Endothelial cell of umbilical vein (primary cell): ENCODE results near the gene CYGB. TPM values are rescaled to one million over a fixed set of nuclear protein-coding genes. Genes with fewer than 3 reads are reported as not detected.

Source experiments
- BruUV-seq: library from RNA; stranded (reverse); fragments of 400-500 nt; replicated peaks from 2 replicates; lab custom pipeline; 2021; lab: Mats Ljungman, UMichigan
- CTCF ChIA-PET: fragments of 300-600, 350-600 bp; sonication (Branson Sonifier 250); formaldehyde crosslinking; loops from one replicate; lab custom pipeline; 2021; ENCODE audit warnings: antibody characterized with exemption, inconsistent platforms; lab: Charles Lee
- POLR2A ChIA-PET: fragments of 300-600, 350-600 bp; sonication (Branson Sonifier 250); formaldehyde crosslinking; loops from one replicate; lab custom pipeline; 2021; ENCODE audit warnings: antibody characterized with exemption, inconsistent platforms; lab: Charles Lee
- DNase-seq: peaks from one replicate; pipeline ENCODE4 v3.0.0-alpha.2; 2011; ENCODE audit warnings: low read depth, low spot score
- FAIRE-seq: peaks from 2 replicates; lab custom pipeline; 2011; peaks lifted over from hg19 to GRCh38; lab: Jason Lieb, UNC
- H2AFZ ChIP-seq: 2 replicates; pipeline ENCODE4 v1.6.0; 2012; ENCODE audit warnings: low read depth, low read length, control low read depth, inconsistent platforms
- H3K27ac ChIP-seq: 2 replicates; pipeline ENCODE4 v1.5.1; 2011; ENCODE audit warnings: low read depth, mild to moderate bottlenecking, control low read depth, low read length, moderate library complexity; ENCODE audit not compliant: insufficient read depth
- H3K27me3 ChIP-seq, 2 experiments: 2 replicates each; pipeline versions ENCODE4 v1.6.0 to v1.6.1; 2011; ENCODE audit warnings: low read length in 2 of 2, mixed read lengths in 1 of 2; ENCODE audit not compliant: control insufficient read depth in 2 of 2, insufficient read depth in 2 of 2
- H3K36me3 ChIP-seq, 2 experiments: 2 replicates in 1 of 2; 3 replicates in 1 of 2; pipeline ENCODE4 v1.5.1; 2011; ENCODE audit warnings: low read length in 2 of 2, mild to moderate bottlenecking in 1 of 2, moderate library complexity in 1 of 2; ENCODE audit not compliant: control insufficient read depth in 2 of 2, insufficient read depth in 2 of 2; ENCODE audit errors: extremely low read depth in 1 of 2
- H3K4me1 ChIP-seq: 3 replicates; pipeline ENCODE4 v1.5.1; 2011; ENCODE audit warnings: mild to moderate bottlenecking, low read length; ENCODE audit not compliant: control insufficient read depth, insufficient read depth; ENCODE audit errors: extremely low read depth
- H3K4me2 ChIP-seq: 2 replicates; pipeline ENCODE4 v1.6.1; 2011; ENCODE audit warnings: low read length, control low read depth, mixed read lengths; ENCODE audit not compliant: insufficient read depth
- H3K4me3 ChIP-seq, 3 experiments: fragments of 200-600 bp in 1 of 3; sonication (generic), shearing (Covaris generic) in 1 of 3; replicated peaks in 1 of 3; 2 replicates each; pipeline ENCODE4 v1.5.1; 2011 to 2016; ENCODE audit warnings: control low read depth in 3 of 3, low read length in 3 of 3, mild to moderate bottlenecking in 2 of 3, inconsistent platforms in 1 of 3, low read depth in 1 of 3, moderate library complexity in 1 of 3; ENCODE audit not compliant: insufficient read depth in 1 of 3
- H3K79me2 ChIP-seq: 2 replicates; pipeline ENCODE4 v1.6.0; 2012; ENCODE audit warnings: low read length, inconsistent platforms; ENCODE audit not compliant: control insufficient read depth, insufficient read depth
- H3K9ac ChIP-seq: replicated peaks from 2 replicates; pipeline ENCODE3; 2011; ENCODE audit warnings: low read length, control low read depth; ENCODE audit not compliant: insufficient read depth; ENCODE audit errors: extremely low read depth
- H3K9me1 ChIP-seq: replicated peaks from 3 replicates; pipeline ENCODE4 v1.6.0; 2011; ENCODE audit warnings: mild to moderate bottlenecking, low read length; ENCODE audit not compliant: control insufficient read depth, insufficient read depth; ENCODE audit errors: extremely low read depth
- H3K9me3 ChIP-seq: replicated peaks from 2 replicates; pipeline ENCODE4 v1.5.1; 2012; ENCODE audit warnings: low read length, inconsistent platforms; ENCODE audit not compliant: control insufficient read depth, insufficient read depth
- H4K20me1 ChIP-seq: replicated peaks from 2 replicates; pipeline ENCODE3; 2011; ENCODE audit warnings: mild to moderate bottlenecking, low read length; ENCODE audit not compliant: control insufficient read depth, insufficient read depth; ENCODE audit errors: extremely low read depth
- EZH2 ChIP-seq: IDR thresholded peaks from 2 replicates; pipeline ENCODE4 v1.6.1; 2012; ENCODE audit warnings: borderline replicate concordance, low read depth, mild to moderate bottlenecking, moderate library complexity, low read length, inconsistent platforms; ENCODE audit not compliant: severe bottlenecking
- FOS ChIP-seq: IDR thresholded peaks from 2 replicates; pipeline ENCODE4 v1.6.1; 2011; ENCODE audit warnings: mild to moderate bottlenecking, low read length, moderate library complexity, borderline replicate concordance; ENCODE audit not compliant: insufficient read depth
- GATA2 ChIP-seq: IDR thresholded peaks from 2 replicates; pipeline ENCODE4 v1.7.0; 2011; ENCODE audit warnings: low read depth, mild to moderate bottlenecking, moderate library complexity, mixed read lengths, low read length; ENCODE audit not compliant: insufficient read length, insufficient read depth
- JUN ChIP-seq: IDR thresholded peaks from 2 replicates; pipeline ENCODE4 v1.6.1; 2011; ENCODE audit warnings: borderline replicate concordance, low read depth; ENCODE audit not compliant: insufficient read length, insufficient read depth
- MYC ChIP-seq: IDR thresholded peaks from one replicate; pipeline ENCODE4 v1.6.1; 2011; ENCODE audit warnings: mild to moderate bottlenecking, low read depth, low read length
- POLR2A ChIP-seq: IDR thresholded peaks from 2 replicates; pipeline ENCODE4 v1.6.1; 2012; ENCODE audit warnings: low read depth, mild to moderate bottlenecking, control low read depth, low read length
- POLR2AphosphoS5 ChIP-seq: IDR thresholded peaks from 2 replicates; pipeline ENCODE4 v1.6.1; 2012; ENCODE audit warnings: low read depth, mild to moderate bottlenecking, control low read depth, low read length, moderate library complexity; ENCODE audit not compliant: insufficient read depth
- dilution Hi-C: fragments of 300-500 bp; cut with MboI; formaldehyde crosslinking; loops from one replicate; pipeline ENCODE4 v1.15.0; 2019; ENCODE audit warnings: low sequenced_read_pairs; ENCODE audit not compliant: extremely low pct_ligation_motif_present
- intact Hi-C: fragments of 100-400 bp; cut with micrococcal nuclease; formaldehyde crosslinking; loops from one replicate; pipeline ENCODE4 v1.10.0; 2022
- polyA plus RNA-seq, 4 experiments: library from polyadenylated mRNA; depleted of rRNA in 3 of 4; stranded (reverse) in 3 of 4; unstranded in 1 of 4; fragments of >200 nt; gene quantifications; 2 replicates each; pipeline versions ENCODE4 v1.2.1 to v1.2.3, GENCODE V29; 2011 to 2012; ENCODE audit warnings: missing spikeins in 1 of 4
- total RNA-seq: library from RNA; stranded (reverse); gene quantifications from 2 replicates; pipeline ENCODE4 v1.2.3, GENCODE V29; 2021
- TF ChIP-seq, protein P1 (sequence below): IDR thresholded peaks from 2 replicates; pipeline ENCODE4 v1.6.1; 2011; ENCODE audit not compliant: insufficient read depth, insufficient read length
- TF ChIP-seq, protein P2 (sequence below), 2 donors: IDR thresholded peaks; 1 replicate in 1 of 2; 2 replicates in 1 of 2; pipeline ENCODE4 v1.5.1; 2011; ENCODE audit warnings: low read length in 2 of 2, mild to moderate bottlenecking in 2 of 2, moderate library complexity in 2 of 2, control low read depth in 1 of 2, inconsistent platforms in 1 of 2, low read depth in 1 of 2; ENCODE audit not compliant: insufficient read depth in 1 of 2; ENCODE audit errors: extremely low read depth in 1 of 2

Gene CYGB
- total and polyA plus RNA-seq, 2 donors (not counting 3 experiments of a cell fraction or from before 2014, with no cell fraction given): 0.22 to 0.91 TPM

DNA sequence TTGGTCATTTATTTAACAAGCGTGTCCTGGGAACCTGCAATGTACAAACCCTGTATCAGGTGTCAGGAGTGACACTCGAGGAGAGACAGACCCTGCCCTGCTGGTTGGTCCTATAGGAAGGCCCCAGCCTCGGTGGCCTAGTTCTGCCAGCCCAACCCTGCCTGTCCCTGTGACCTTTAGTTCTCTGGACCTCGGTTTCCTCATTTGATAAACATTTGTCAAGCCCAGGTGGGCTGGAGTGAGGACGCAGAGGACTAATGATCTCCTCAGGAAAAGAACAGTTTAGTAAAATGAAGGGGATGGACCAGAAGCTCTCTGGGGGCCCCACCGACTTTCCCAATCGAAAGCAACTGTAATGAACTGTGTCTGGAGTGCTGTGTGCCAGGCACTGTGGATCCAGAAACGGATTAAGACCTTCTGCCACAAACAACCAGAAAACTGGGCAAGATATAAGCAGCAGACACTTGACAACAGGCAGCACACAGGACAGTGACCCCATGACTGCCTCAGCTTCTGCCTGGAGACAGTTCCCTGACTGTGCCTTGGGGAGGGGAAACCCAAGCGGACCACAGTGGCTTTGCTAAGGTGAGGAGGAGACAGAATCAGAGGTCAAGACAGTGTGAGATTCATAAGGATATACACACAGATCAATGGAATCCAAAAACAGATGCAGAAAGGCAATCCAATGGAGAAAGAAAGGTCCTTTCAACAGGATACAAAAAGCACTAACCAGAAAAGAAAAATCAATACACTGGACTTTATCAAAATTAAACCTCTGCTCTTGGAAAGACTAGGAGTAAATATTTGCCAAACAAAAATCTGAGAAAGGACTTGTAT, 11.1 kb upstream of the CYGB start:
- FAIRE-seq: no peak
- BruUV-seq: no TSS peak
- H3K9me3 ChIP-seq: no peaks in the 10 kb centered on the region
- H3K36me3 ChIP-seq: no peaks in the 10 kb centered on the region
- TF ChIP-seq, protein P1, sequence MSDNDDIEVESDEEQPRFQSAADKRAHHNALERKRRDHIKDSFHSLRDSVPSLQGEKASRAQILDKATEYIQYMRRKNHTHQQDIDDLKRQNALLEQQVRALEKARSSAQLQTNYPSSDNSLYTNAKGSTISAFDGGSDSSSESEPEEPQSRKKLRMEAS: no peak
- TF ChIP-seq JUN: no peak
- no peak overlapping the region for H3K4me3 ChIP-seq
- intact Hi-C loops (no loop called here), dilution Hi-C loops (no loop called here)
- no peaks in the 10 kb centered on the region for H3K9me1 ChIP-seq
- no peak overlapping the region for H3K27ac ChIP-seq
- no peak overlapping the region for H3K9ac ChIP-seq
- no peak overlapping the region for H2AFZ ChIP-seq
- H3K4me1 ChIP-seq: peaks cover 12% of the 10 kb centered on the region
- H3K4me2 ChIP-seq: no peak overlapping the region
- CTCF ChIA-PET: interaction anchor here (1.3 to 1.8 kb wide), 4 partner anchors 12 to 133 kb away, joined by 3 to 13 read pairs (median 6); no protein-coding TSS in a partner anchor
- H3K79me2 ChIP-seq: no peaks in the 10 kb centered on the region
- no peaks in the 10 kb centered on the region for H4K20me1 ChIP-seq
- peaks cover 0 to 3% of the 10 kb centered on the region in 2 experiments for H3K27me3 ChIP-seq
- no peak for DNase-seq
- POLR2A ChIA-PET: no interaction called here

DNA sequence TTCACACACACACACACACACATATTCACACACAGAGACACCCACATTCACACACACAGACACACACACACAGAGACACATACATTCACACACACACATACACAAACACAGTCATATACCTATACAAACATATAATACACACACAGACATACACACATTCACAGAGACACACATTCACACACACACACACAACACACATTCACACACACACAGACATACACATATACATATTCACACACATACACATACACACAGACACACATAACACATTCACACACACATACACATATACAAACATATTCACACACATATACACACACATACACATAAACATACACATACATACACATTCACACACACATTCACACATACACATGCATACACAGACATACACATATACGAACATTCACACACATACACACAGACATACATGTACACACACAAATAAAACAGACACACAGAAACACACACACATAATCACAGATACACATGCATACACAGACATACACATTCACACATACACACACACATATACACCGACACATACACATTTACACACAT, 10.2 kb upstream of the CYGB start:
- H3K27me3 ChIP-seq: peaks cover 0 to 3% of the 10 kb centered on the region in 2 experiments
- DNase-seq (no peak), FAIRE-seq (no peak)
- no peaks in the 10 kb centered on the region for H3K9me3 ChIP-seq
- H3K4me2 ChIP-seq: no peak overlapping the region
- H3K4me3 ChIP-seq: no peak overlapping the region
- H2AFZ ChIP-seq: no peak overlapping the region
- intact Hi-C loops: loop anchor here (1.0 kb wide), 1 partner anchor 24 kb away; no protein-coding TSS in a partner anchor
- no peak overlapping the region for H3K27ac ChIP-seq
- no peaks in the 10 kb centered on the region for H3K9me1 ChIP-seq
- no peaks in the 10 kb centered on the region for H4K20me1 ChIP-seq
- BruUV-seq: no TSS peak
- dilution Hi-C loops: no loop called here
- ChIA-PET CTCF (interaction anchor here (1.6 to 5.6 kb wide), 6 partner anchors 9 to 77 kb away, joined by 4 to 106 read pairs (median 28); no protein-coding TSS in a partner anchor), POLR2A (no interaction called here)
- no peaks in the 10 kb centered on the region for H3K36me3 ChIP-seq
- no peak overlapping the region for H3K9ac ChIP-seq
- TF ChIP-seq, protein P2, sequence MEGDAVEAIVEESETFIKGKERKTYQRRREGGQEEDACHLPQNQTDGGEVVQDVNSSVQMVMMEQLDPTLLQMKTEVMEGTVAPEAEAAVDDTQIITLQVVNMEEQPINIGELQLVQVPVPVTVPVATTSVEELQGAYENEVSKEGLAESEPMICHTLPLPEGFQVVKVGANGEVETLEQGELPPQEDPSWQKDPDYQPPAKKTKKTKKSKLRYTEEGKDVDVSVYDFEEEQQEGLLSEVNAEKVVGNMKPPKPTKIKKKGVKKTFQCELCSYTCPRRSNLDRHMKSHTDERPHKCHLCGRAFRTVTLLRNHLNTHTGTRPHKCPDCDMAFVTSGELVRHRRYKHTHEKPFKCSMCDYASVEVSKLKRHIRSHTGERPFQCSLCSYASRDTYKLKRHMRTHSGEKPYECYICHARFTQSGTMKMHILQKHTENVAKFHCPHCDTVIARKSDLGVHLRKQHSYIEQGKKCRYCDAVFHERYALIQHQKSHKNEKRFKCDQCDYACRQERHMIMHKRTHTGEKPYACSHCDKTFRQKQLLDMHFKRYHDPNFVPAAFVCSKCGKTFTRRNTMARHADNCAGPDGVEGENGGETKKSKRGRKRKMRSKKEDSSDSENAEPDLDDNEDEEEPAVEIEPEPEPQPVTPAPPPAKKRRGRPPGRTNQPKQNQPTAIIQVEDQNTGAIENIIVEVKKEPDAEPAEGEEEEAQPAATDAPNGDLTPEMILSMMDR (IDR thresholded peaks at IDR 0.05; ENCODE audit: extremely low read depth in 1 of 2, insufficient read depth in 1 of 2, low read depth in 1 of 2, low read length in 2 of 2): no peak
- TF ChIP-seq POLR2A (no peak), POLR2AphosphoS5 (no peak), FOS (no peak), MYC (no peak), EZH2 (no peak), JUN (no peak), GATA2 (no peak)
- TF ChIP-seq, protein P1: no peak
- H3K79me2 ChIP-seq: no peaks in the 10 kb centered on the region
- peaks cover 12% of the 10 kb centered on the region for H3K4me1 ChIP-seq
